Neural crest cell (in vitro differentiated cells): ENCODE measurements around the gene TFB1M. TPM values are rescaled to one million over a fixed set of nuclear protein-coding genes. Genes with fewer than 3 reads are reported as not detected.

Experiments
- DNase-seq: peaks from one replicate; pipeline ENCODE4 v3.0.0; 2021; ENCODE audit warnings: low read depth, mixed read lengths, low spot score
- H3K27ac Mint-ChIP-seq: one replicate; pipeline ENCODE4 v1.8.0; 2021; ENCODE audit warnings: mild to moderate bottlenecking, mixed read lengths; ENCODE audit not compliant: unreplicated experiment
- H3K27me3 Mint-ChIP-seq: 2 replicates; pipeline ENCODE4 v1.8.0; 2021; ENCODE audit warnings: low read depth, mild to moderate bottlenecking, mixed read lengths
- H3K36me3 Mint-ChIP-seq: 2 replicates; pipeline ENCODE4 v1.8.0; 2021; ENCODE audit warnings: low read depth, mild to moderate bottlenecking, mixed read lengths
- H3K4me1 Mint-ChIP-seq: 2 replicates; pipeline ENCODE4 v1.8.0; 2021; ENCODE audit warnings: mixed read lengths
- H3K4me3 Mint-ChIP-seq: one replicate; pipeline ENCODE4 v1.8.0; 2021; ENCODE audit warnings: mild to moderate bottlenecking, mixed read lengths
- H3K9me3 Mint-ChIP-seq: 2 replicates; pipeline ENCODE4 v1.8.0; 2021; ENCODE audit warnings: mixed read lengths
- CTCF ChIP-seq: fragments of 200-600 bp; sonication (generic); conservative IDR thresholded peaks from 2 replicates; pipeline ENCODE4 v1.5.0; 2021; ENCODE audit warnings: antibody characterized with exemption, mild to moderate bottlenecking
- total RNA-seq: library from RNA; stranded (reverse); gene quantifications from 2 replicates; pipeline ENCODE4 v1.2.1, GENCODE V29; 2021

TFB1M gene
- total RNA-seq, 1 donor from 2014 or later, result 26.8 TPM

- no peak for DNase-seq
- H3K27ac Mint-ChIP-seq, result no peak overlapping the region
- peaks cover 46% of the 10 kb centered on the region for H3K4me1 Mint-ChIP-seq
- no peaks in the 10 kb centered on the region for H3K9me3 Mint-ChIP-seq
- no peaks in the 10 kb centered on the region for H3K27me3 Mint-ChIP-seq
- H3K36me3 Mint-ChIP-seq, result peaks cover 7% of the 10 kb centered on the region
- no peak overlapping the region for H3K4me3 Mint-ChIP-seq
- TF ChIP-seq CTCF, result no peak
Measured at GRCh38 chr6:155267411-155267810, 46.9 kb downstream of the TFB1M start.

GRCh38 chr6:155265843-155266535 lies 48.3 kb downstream of the TFB1M start:
- Mint-ChIP-seq H3K4me3 (no peak overlapping the region), H3K27me3 (no peaks in the 10 kb centered on the region), H3K27ac (no peak overlapping the region), H3K9me3 (no peaks in the 10 kb centered on the region), H3K36me3 (peaks cover 10% of the 10 kb centered on the region), H3K4me1 (peaks cover 51% of the 10 kb centered on the region)
- TF ChIP-seq CTCF, result no peak
- DNase-seq, result no peak

- H3K4me1 Mint-ChIP-seq, result peaks cover 49% of the 10 kb centered on the region
- no peak overlapping the region for H3K4me3 Mint-ChIP-seq
- H3K36me3 Mint-ChIP-seq, result peaks cover 10% of the 10 kb centered on the region
- DNase-seq, result no peak
- H3K9me3 Mint-ChIP-seq, result no peaks in the 10 kb centered on the region
- H3K27me3 Mint-ChIP-seq, result no peaks in the 10 kb centered on the region
- H3K27ac Mint-ChIP-seq, result no peak overlapping the region
- no peak for TF ChIP-seq CTCF
Measured at GRCh38 chr6:155264693-155265320, 49.5 kb downstream of the TFB1M start.

GRCh38 chr6:155263373-155264063 lies 50.8 kb downstream of the TFB1M start, which contains the start of gene CLDN20:
Gene CLDN20 (plus strand): TSS chr6:155264013. CDS start chr6:155275720, 11,707 bp downstream.
- Mint-ChIP-seq H3K27ac (no peak within 1 kb of the TSS), H3K36me3 (peaks cover 14% of the 10 kb centered on the region), H3K4me1 (peaks cover 48% of the 10 kb centered on the region), H3K4me3 (no peak within 1 kb of the TSS), H3K27me3 (no peaks in the 10 kb centered on the region), H3K9me3 (no peaks in the 10 kb centered on the region)
- DNase-seq, result no peak
- TF ChIP-seq CTCF, result no peak

GRCh38 chr6:155262655-155263054 lies 51.6 kb downstream of the TFB1M start:
- H3K27me3 Mint-ChIP-seq, result no peaks in the 10 kb centered on the region
- H3K36me3 Mint-ChIP-seq, result peaks cover 12% of the 10 kb centered on the region
- no peak for TF ChIP-seq CTCF
- no peak overlapping the region for H3K4me3 Mint-ChIP-seq
- H3K4me1 Mint-ChIP-seq, result peaks cover 46% of the 10 kb centered on the region
- DNase-seq, result no peak
- no peaks in the 10 kb centered on the region for H3K9me3 Mint-ChIP-seq
- H3K27ac Mint-ChIP-seq, result no peak overlapping the region
